Neural crest cell (in vitro differentiated cells): ENCODE measurements around the gene GABRD. TPM values are rescaled to one million over a fixed set of nuclear protein-coding genes. Genes with fewer than 3 reads are reported as not detected.

Experiments
- DNase-seq: peaks from one replicate; pipeline ENCODE4 v3.0.0; 2021; ENCODE audit warnings: low read depth, mixed read lengths, low spot score
- H3K27ac Mint-ChIP-seq: one replicate; pipeline ENCODE4 v1.8.0; 2021; ENCODE audit warnings: mild to moderate bottlenecking, mixed read lengths; ENCODE audit not compliant: unreplicated experiment
- H3K27me3 Mint-ChIP-seq: 2 replicates; pipeline ENCODE4 v1.8.0; 2021; ENCODE audit warnings: low read depth, mild to moderate bottlenecking, mixed read lengths
- H3K36me3 Mint-ChIP-seq: 2 replicates; pipeline ENCODE4 v1.8.0; 2021; ENCODE audit warnings: low read depth, mild to moderate bottlenecking, mixed read lengths
- H3K4me1 Mint-ChIP-seq: 2 replicates; pipeline ENCODE4 v1.8.0; 2021; ENCODE audit warnings: mixed read lengths
- H3K4me3 Mint-ChIP-seq: one replicate; pipeline ENCODE4 v1.8.0; 2021; ENCODE audit warnings: mild to moderate bottlenecking, mixed read lengths
- H3K9me3 Mint-ChIP-seq: 2 replicates; pipeline ENCODE4 v1.8.0; 2021; ENCODE audit warnings: mixed read lengths
- total RNA-seq: library from RNA; stranded (reverse); gene quantifications from 2 replicates; pipeline ENCODE4 v1.2.1, GENCODE V29; 2021
- TF ChIP-seq, protein P1 (sequence below): fragments of 200-600 bp; sonication (generic); conservative IDR thresholded peaks from 2 replicates; pipeline ENCODE4 v1.5.0; 2021; ENCODE audit warnings: antibody characterized with exemption, mild to moderate bottlenecking

GABRD gene
- total RNA-seq, 1 donor from 2014 or later, result 0.54 TPM

- Mint-ChIP-seq H3K27ac (no peak overlapping the region), H3K36me3 (no peaks in the 10 kb centered on the region), H3K4me3 (no peak overlapping the region), H3K4me1 (peaks cover 5% of the 10 kb centered on the region), H3K9me3 (peaks cover 2% of the 10 kb centered on the region), H3K27me3 (peaks cover 3% of the 10 kb centered on the region)
- no peak for DNase-seq
- TF ChIP-seq, protein P1, sequence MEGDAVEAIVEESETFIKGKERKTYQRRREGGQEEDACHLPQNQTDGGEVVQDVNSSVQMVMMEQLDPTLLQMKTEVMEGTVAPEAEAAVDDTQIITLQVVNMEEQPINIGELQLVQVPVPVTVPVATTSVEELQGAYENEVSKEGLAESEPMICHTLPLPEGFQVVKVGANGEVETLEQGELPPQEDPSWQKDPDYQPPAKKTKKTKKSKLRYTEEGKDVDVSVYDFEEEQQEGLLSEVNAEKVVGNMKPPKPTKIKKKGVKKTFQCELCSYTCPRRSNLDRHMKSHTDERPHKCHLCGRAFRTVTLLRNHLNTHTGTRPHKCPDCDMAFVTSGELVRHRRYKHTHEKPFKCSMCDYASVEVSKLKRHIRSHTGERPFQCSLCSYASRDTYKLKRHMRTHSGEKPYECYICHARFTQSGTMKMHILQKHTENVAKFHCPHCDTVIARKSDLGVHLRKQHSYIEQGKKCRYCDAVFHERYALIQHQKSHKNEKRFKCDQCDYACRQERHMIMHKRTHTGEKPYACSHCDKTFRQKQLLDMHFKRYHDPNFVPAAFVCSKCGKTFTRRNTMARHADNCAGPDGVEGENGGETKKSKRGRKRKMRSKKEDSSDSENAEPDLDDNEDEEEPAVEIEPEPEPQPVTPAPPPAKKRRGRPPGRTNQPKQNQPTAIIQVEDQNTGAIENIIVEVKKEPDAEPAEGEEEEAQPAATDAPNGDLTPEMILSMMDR, result no peak
Measured at GRCh38 chr1:2060535-2060934, 41.4 kb downstream of the GABRD start.

DNA sequence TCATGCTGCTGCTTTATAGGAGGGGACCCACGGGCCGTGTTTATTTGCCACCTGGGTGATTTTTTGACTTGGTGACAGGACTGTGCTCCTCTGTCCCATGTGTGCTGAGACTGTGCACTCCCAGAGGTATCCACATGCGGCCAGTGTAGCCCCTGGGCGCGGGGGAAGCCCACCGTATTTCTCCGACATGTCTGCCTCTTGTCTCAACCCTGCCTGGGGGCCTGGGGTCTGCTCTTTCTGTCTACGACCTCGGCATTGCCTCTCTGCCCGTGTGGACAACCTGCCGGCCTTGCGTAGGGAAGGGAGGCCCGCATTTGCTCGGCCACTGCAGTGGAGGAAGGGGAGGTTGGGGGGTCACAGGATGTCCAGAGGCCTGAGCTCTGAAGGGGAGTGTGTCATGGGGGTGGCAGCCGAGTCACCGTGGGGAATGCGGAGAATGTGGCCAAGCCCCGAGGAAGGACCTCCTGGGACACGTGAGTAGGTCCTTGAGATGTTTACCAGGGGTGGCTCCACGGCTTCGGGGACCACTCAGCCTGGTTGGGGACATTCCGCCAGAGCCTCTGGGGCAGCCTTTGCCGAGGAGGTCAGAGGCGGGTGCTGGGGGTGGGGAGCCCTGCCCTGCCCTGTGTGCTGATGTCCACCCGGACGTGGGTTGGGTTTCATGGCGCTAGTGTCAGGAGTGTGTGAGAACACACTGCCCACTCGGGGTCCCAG, 42.1 kb downstream of the GABRD start:
- H3K4me1 Mint-ChIP-seq, result peaks cover 5% of the 10 kb centered on the region
- no peak overlapping the region for H3K4me3 Mint-ChIP-seq
- H3K27ac Mint-ChIP-seq, result no peak overlapping the region
- peaks cover 5% of the 10 kb centered on the region for H3K36me3 Mint-ChIP-seq
- no peak for DNase-seq
- peaks cover 2% of the 10 kb centered on the region for H3K9me3 Mint-ChIP-seq
- TF ChIP-seq, protein P1, result no peak
- no peaks in the 10 kb centered on the region for H3K27me3 Mint-ChIP-seq

DNA sequence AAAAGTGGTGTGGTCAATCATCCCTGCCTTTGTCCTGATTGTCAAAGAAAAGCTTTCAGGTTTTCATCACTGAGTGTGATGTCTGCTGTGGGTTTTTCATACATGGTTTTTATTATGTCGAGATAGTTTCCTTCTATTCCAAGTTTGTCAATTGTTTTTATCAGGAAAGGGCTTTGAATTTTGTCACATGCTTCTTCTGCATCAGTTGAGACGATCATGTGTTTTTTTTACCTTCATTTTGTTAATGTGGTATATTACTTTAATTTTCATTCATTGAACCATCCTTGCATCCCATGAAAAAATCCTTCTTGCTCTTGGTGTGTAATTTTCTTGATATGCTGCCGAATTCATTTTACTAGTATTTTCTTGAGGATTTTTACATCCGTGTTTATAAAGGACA, 46.6 kb downstream of the GABRD start:
- DNase-seq, result no peak
- Mint-ChIP-seq H3K27me3 (no peaks in the 10 kb centered on the region), H3K9me3 (peaks cover 2% of the 10 kb centered on the region), H3K4me1 (no peaks in the 10 kb centered on the region), H3K36me3 (peaks cover 5% of the 10 kb centered on the region), H3K4me3 (no peak overlapping the region), H3K27ac (no peak overlapping the region)
- TF ChIP-seq, protein P1, result no peak

DNA sequence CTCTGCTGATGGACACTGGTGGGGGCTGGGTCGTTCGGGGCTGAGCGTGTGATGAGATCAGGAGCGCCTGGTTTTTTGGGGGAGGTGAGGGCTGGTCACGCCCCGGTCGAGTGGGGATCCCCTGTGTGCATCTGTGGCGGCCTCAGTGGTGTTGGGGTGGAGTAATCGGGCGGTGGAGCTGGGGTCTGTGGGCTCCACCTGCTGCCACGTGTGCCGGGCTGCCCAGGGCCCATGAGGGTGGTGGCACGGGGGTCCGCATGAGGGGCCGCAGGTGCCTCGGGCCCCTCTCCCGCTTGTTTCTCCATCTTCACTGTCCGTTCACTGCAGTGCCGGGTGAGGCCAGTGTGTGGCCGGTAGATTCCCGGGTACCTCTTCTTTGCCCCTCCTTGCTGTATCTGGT, 48.2 kb downstream of the GABRD start:
- Mint-ChIP-seq H3K4me3 (no peak overlapping the region), H3K36me3 (peaks cover 5% of the 10 kb centered on the region), H3K27ac (no peak overlapping the region), H3K4me1 (no peaks in the 10 kb centered on the region), H3K27me3 (no peaks in the 10 kb centered on the region), H3K9me3 (peaks cover 2% of the 10 kb centered on the region)
- TF ChIP-seq, protein P1, result no peak
- no peak for DNase-seq

- H3K36me3 Mint-ChIP-seq, result peaks cover 5% of the 10 kb centered on the region
- H3K4me3 Mint-ChIP-seq, result no peak overlapping the region
- H3K27ac Mint-ChIP-seq, result peak overlapping the region; percentile 57
- peaks cover 2% of the 10 kb centered on the region for H3K9me3 Mint-ChIP-seq
- H3K27me3 Mint-ChIP-seq, result no peaks in the 10 kb centered on the region
- no peak for DNase-seq
- TF ChIP-seq, protein P1, result no peak
- no peaks in the 10 kb centered on the region for H3K4me1 Mint-ChIP-seq
Measured at GRCh38 chr1:2067981-2068380, 48.8 kb downstream of the GABRD start.
